Nephron progenitor cell (in vitro differentiated cells): ENCODE data around the gene BAIAP2L1.
A peak's percentile ranks its signal among the peaks of the same experiment; 100 is the strongest.

Experiments
- DNase-seq: peaks from one replicate; pipeline ENCODE4 v3.0.0; 2021
- H3K27ac Mint-ChIP-seq: 2 replicates; pipeline ENCODE4 v1.8.0; 2021; ENCODE audit warnings: mild to moderate bottlenecking, moderate library complexity, mixed read lengths
- H3K27me3 Mint-ChIP-seq: 2 replicates; pipeline ENCODE4 v1.8.0; 2021; ENCODE audit warnings: mild to moderate bottlenecking, low read depth, mixed read lengths; ENCODE audit not compliant: poor library complexity
- H3K36me3 Mint-ChIP-seq: 2 replicates; pipeline ENCODE4 v1.8.0; 2021; ENCODE audit warnings: low read depth, mixed read lengths
- H3K4me1 Mint-ChIP-seq: 2 replicates; pipeline ENCODE4 v1.8.0; 2021; ENCODE audit warnings: mixed read lengths
- H3K4me3 Mint-ChIP-seq: 2 replicates; pipeline ENCODE4 v1.8.0; 2021; ENCODE audit warnings: mild to moderate bottlenecking, moderate library complexity, mixed read lengths
- H3K9me3 Mint-ChIP-seq: 2 replicates; pipeline ENCODE4 v1.8.0; 2021; ENCODE audit warnings: mild to moderate bottlenecking, moderate library complexity, mixed read lengths
- CTCF ChIP-seq: fragments of 200-600 bp; sonication (generic); IDR thresholded peaks from 2 replicates; pipeline ENCODE4 v1.5.0; 2021; ENCODE audit warnings: antibody characterized with exemption

The BAIAP2L1 gene

GRCh38 chr7:98295467-98296192 is 105.3 kb downstream of the BAIAP2L1 start:
- DNase-seq: no peak
- TF ChIP-seq CTCF: no peak
- H3K9me3 Mint-ChIP-seq: no peaks in the 10 kb centered on the region
- peaks cover 3% of the 10 kb centered on the region for H3K27me3 Mint-ChIP-seq
- H3K27ac Mint-ChIP-seq: no peak overlapping the region
- peaks cover 26% of the 10 kb centered on the region for H3K4me1 Mint-ChIP-seq
- no peak overlapping the region for H3K4me3 Mint-ChIP-seq
- peaks cover 33% of the 10 kb centered on the region for H3K36me3 Mint-ChIP-seq

- no peaks in the 10 kb centered on the region for H3K9me3 Mint-ChIP-seq
- no peak overlapping the region for H3K4me3 Mint-ChIP-seq
- peak; percentile 80 for TF ChIP-seq CTCF
- H3K4me1 Mint-ChIP-seq: peaks cover 19% of the 10 kb centered on the region
- peak; percentile 82 for DNase-seq
- H3K27ac Mint-ChIP-seq: no peak overlapping the region
- H3K27me3 Mint-ChIP-seq: peaks cover 3% of the 10 kb centered on the region
- H3K36me3 Mint-ChIP-seq: peaks cover 26% of the 10 kb centered on the region
Observed at GRCh38 chr7:98294798-98295382, 106.0 kb downstream of the BAIAP2L1 start.

- no peak for DNase-seq
- H3K36me3 Mint-ChIP-seq: peaks cover 28% of the 10 kb centered on the region
- peaks cover 24% of the 10 kb centered on the region for H3K4me1 Mint-ChIP-seq
- no peak overlapping the region for H3K4me3 Mint-ChIP-seq
- H3K27me3 Mint-ChIP-seq: peaks cover 3% of the 10 kb centered on the region
- no peaks in the 10 kb centered on the region for H3K9me3 Mint-ChIP-seq
- TF ChIP-seq CTCF: no peak
- peak overlapping the region; percentile 36 for H3K27ac Mint-ChIP-seq
Observed at GRCh38 chr7:98294326-98294725, 106.6 kb downstream of the BAIAP2L1 start.

- no peaks in the 10 kb centered on the region for H3K9me3 Mint-ChIP-seq
- TF ChIP-seq CTCF: no peak
- H3K4me3 Mint-ChIP-seq: no peak overlapping the region
- H3K27me3 Mint-ChIP-seq: no peaks in the 10 kb centered on the region
- no peak overlapping the region for H3K27ac Mint-ChIP-seq
- peaks cover 24% of the 10 kb centered on the region for H3K4me1 Mint-ChIP-seq
- DNase-seq: no peak
- H3K36me3 Mint-ChIP-seq: peaks cover 28% of the 10 kb centered on the region
Observed at GRCh38 chr7:98293746-98294145, 107.1 kb downstream of the BAIAP2L1 start.

GRCh38 chr7:98293265-98293664 is 107.6 kb downstream of the BAIAP2L1 start:
- peaks cover 28% of the 10 kb centered on the region for H3K36me3 Mint-ChIP-seq
- H3K27me3 Mint-ChIP-seq: no peaks in the 10 kb centered on the region
- H3K27ac Mint-ChIP-seq: no peak overlapping the region
- DNase-seq: no peak
- H3K4me1 Mint-ChIP-seq: peaks cover 27% of the 10 kb centered on the region
- no peaks in the 10 kb centered on the region for H3K9me3 Mint-ChIP-seq
- no peak overlapping the region for H3K4me3 Mint-ChIP-seq
- no peak for TF ChIP-seq CTCF

GRCh38 chr7:98291717-98292116 is 109.2 kb downstream of the BAIAP2L1 start:
- Mint-ChIP-seq H3K9me3 (no peaks in the 10 kb centered on the region), H3K27ac (no peak overlapping the region), H3K4me3 (no peak overlapping the region), H3K4me1 (peaks cover 33% of the 10 kb centered on the region), H3K36me3 (peaks cover 23% of the 10 kb centered on the region), H3K27me3 (no peaks in the 10 kb centered on the region)
- TF ChIP-seq CTCF: no peak
- DNase-seq: no peak
